GM23248 (cell line): ENCODE data around the gene DOC2B. TPM values are rescaled to one million over a fixed set of nuclear protein-coding genes. Genes with fewer than 3 reads are reported as not detected.
"Not testable (repeated sequence)": the region's sequence is repeated elsewhere in the genome, so short reads cannot be mapped to it uniquely, and the experiment has no call there.

Experiments
- DNase-seq: peaks from one replicate; pipeline ENCODE4 v3.0.0-alpha.2; 2015
- H2AFZ ChIP-seq: fragments of 200-600 bp; sonication (generic); 2 replicates; pipeline ENCODE4 v1.6.1; 2016; ENCODE audit warnings: antibody characterized with exemption
- H3F3A ChIP-seq: fragments of 200-600 bp; sonication (generic); 2 replicates; pipeline ENCODE4 v1.6.1; 2016; ENCODE audit warnings: mild to moderate bottlenecking, antibody characterized with exemption, mixed run types; ENCODE audit not compliant: insufficient read depth
- H3K27ac ChIP-seq: fragments of 200-600 bp; sonication (generic); 2 replicates; pipeline ENCODE4 v1.5.1; 2016; ENCODE audit warnings: mild to moderate bottlenecking
- H3K27me3 ChIP-seq: fragments of 200-600 bp; sonication (generic); replicated peaks from 2 replicates; pipeline ENCODE4 v1.6.1; 2016; ENCODE audit warnings: mild to moderate bottlenecking; ENCODE audit not compliant: insufficient read depth
- H3K36me3 ChIP-seq: fragments of 200-600 bp; sonication (generic); 2 replicates; pipeline ENCODE4 v1.6.1; 2016; ENCODE audit warnings: low read depth, mild to moderate bottlenecking
- H3K4me1 ChIP-seq: fragments of 200-600 bp; sonication (generic); 2 replicates; pipeline ENCODE4 v1.6.1; 2016; ENCODE audit warnings: mild to moderate bottlenecking; ENCODE audit not compliant: insufficient read depth
- H3K4me2 ChIP-seq: fragments of 200-600 bp; sonication (generic); one replicate; pipeline ENCODE4 v1.6.1; 2016; ENCODE audit warnings: mild to moderate bottlenecking; ENCODE audit not compliant: unreplicated experiment
- H3K4me3 ChIP-seq: fragments of 200-600 bp; sonication (generic); 2 replicates; pipeline ENCODE4 v1.5.1; 2016; ENCODE audit warnings: mild to moderate bottlenecking
- H3K79me2 ChIP-seq: fragments of 200-600 bp; sonication (generic); 2 replicates; pipeline ENCODE4 v1.6.1; 2016; ENCODE audit warnings: mild to moderate bottlenecking; ENCODE audit not compliant: insufficient read depth
- H3K9ac ChIP-seq: fragments of 200-600 bp; sonication (generic); 2 replicates; pipeline ENCODE4 v1.6.1; 2016; ENCODE audit warnings: mild to moderate bottlenecking
- H3K9me2 ChIP-seq: fragments of 200-600 bp; sonication (generic); 2 replicates; pipeline ENCODE4 v1.6.1; 2016; ENCODE audit warnings: mixed run types, mild to moderate bottlenecking, moderate library complexity; ENCODE audit not compliant: insufficient read depth
- H3K9me3 ChIP-seq: fragments of 200-600 bp; sonication (generic); one replicate; pipeline ENCODE4 v1.6.1; 2017; ENCODE audit warnings: low read depth
- H4K20me1 ChIP-seq: fragments of 200-600 bp; sonication (generic); 2 replicates; pipeline ENCODE4 v1.6.0; 2016; ENCODE audit not compliant: insufficient read depth
- EZH2 ChIP-seq: fragments of 200-600 bp; sonication (generic); IDR thresholded peaks from 2 replicates; pipeline ENCODE4 v1.6.1; 2018; ENCODE audit warnings: antibody characterized with exemption, mild to moderate bottlenecking; ENCODE audit not compliant: insufficient read depth, poor library complexity, severe bottlenecking
- EZH2phosphoT487 ChIP-seq: fragments of 200-600 bp; sonication (generic); IDR thresholded peaks from 2 replicates; pipeline ENCODE4 v1.6.1; 2018; ENCODE audit warnings: antibody characterized with exemption, moderate library complexity, mild to moderate bottlenecking, low read depth; ENCODE audit not compliant: insufficient read depth
- WGBS, 2 experiments: methylation state at CpG; one replicate each; pipeline ENCODE4 v1.1.6; 2015 to 2017; ENCODE audit warnings: low lambda C conversion rate in 2 of 2, low coverage in 1 of 2; ENCODE audit errors: missing lambda C conversion rate in 2 of 2; 5-methylcytosine and 5-hydroxymethylcytosine counted together
- in situ Hi-C: fragments of 300-500 bp; cut with MboI; formaldehyde crosslinking; loops from 2 replicates; pipeline ENCODE4 v1.15.0; 2020
- polyA plus RNA-seq: library from polyadenylated mRNA; unstranded; fragments of >200 nt; fragmentation: Nextera tagmentation; extraction: Ambion mirVana; gene quantifications from 2 replicates; pipeline ENCODE4 v1.2.1, GENCODE V29; 2016
- total RNA-seq: library from RNA; depleted of rRNA; stranded (reverse); fragments of >200 nt; shearing (Covaris generic); gene quantifications from 2 replicates; pipeline ENCODE4 v1.2.3, GENCODE V29; 2014

Gene DOC2B
- total and polyA plus RNA-seq, 2 experiments from 2014 or later, result 0.03 TPM; not detected in 1

GRCh38 chr17:200586-200985, 19.1 kb upstream of the DOC2B start:
- Histone ChIP-seq H4K20me1 (no peaks in the 10 kb centered on the region), H3K9me2 (no peaks in the 10 kb centered on the region), H3K9ac (no peak overlapping the region), H3K36me3 (no peaks in the 10 kb centered on the region), H3K4me1 (no peaks in the 10 kb centered on the region), H3K4me2 (no peak overlapping the region), H3K79me2 (no peaks in the 10 kb centered on the region), H3K4me3 (no peak overlapping the region), H2AFZ (no peak overlapping the region), H3K27me3 (peaks cover 43% of the 10 kb centered on the region), H3K9me3 (no peaks in the 10 kb centered on the region), H3F3A (0 out of 2 replicates have a peak, but pooled peaks cover 8% of the 10 kb centered on the region), H3K27ac (no peak overlapping the region)
- 57 to 71% methylated on average over 9 of the region's 10 CpGs for WGBS, 2 experiments
- no peak for TF ChIP-seq EZH2phosphoT487
- no peak for TF ChIP-seq EZH2
- in situ Hi-C loops, result no loop called here
- no peak for DNase-seq

DNA sequence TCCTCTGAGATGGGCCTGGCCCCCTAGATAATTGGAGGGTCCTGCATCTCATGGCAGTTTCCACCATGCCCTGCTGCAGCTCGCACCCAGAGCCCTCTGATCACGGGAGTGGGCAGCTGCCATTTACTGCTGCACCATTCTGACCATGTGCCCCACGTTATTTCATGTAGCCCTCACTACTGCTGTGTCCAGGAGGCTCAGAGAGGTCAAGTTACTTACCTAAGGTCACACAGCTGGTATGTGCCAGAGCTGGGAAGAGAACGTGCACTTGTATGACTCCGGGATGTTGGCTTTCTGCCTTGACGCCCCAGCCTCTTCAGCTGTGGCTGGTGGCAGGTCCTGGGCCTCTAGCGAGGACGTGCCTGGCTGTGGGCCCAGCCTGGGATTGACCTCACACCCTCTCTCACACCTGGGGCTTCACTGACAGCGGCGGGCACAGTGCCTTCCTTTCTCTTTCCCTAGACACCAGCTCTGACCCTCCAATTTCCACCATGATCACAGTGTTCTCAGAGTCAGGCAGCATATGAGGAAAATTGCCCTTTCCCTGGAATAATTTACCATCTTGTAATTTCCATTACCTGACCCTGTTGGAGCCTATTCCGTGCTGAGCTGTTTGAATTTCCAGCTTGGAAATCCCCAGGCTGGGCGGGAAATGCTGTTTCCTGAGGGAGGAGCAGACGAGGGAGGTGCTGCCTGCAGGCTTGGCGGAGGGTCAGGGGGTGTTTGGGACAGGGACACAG, 18.5 kb upstream of the DOC2B start:
- Histone ChIP-seq H4K20me1 (no peaks in the 10 kb centered on the region), H3K27me3 (peaks cover 48% of the 10 kb centered on the region), H3K27ac (no peak overlapping the region), H3K9me3 (no peaks in the 10 kb centered on the region), H3K36me3 (no peaks in the 10 kb centered on the region), H2AFZ (no peak overlapping the region), H3K9me2 (no peaks in the 10 kb centered on the region), H3F3A (0 out of 2 replicates have a peak, but pooled peaks cover 8% of the 10 kb centered on the region), H3K9ac (no peak overlapping the region), H3K79me2 (no peaks in the 10 kb centered on the region), H3K4me3 (no peak overlapping the region), H3K4me2 (no peak overlapping the region), H3K4me1 (no peaks in the 10 kb centered on the region)
- WGBS, 2 experiments, result 32 to 37% methylated on average over 14 of the region's 14 CpGs
- TF ChIP-seq EZH2phosphoT487 (no peak), EZH2 (no peak)
- in situ Hi-C loops, result no loop called here
- DNase-seq, result no peak

GRCh38 chr17:199191-199604, 17.7 kb upstream of the DOC2B start:
- H3K9me3 ChIP-seq, result no peaks in the 10 kb centered on the region
- peaks cover 48% of the 10 kb centered on the region for H3K27me3 ChIP-seq
- 23 to 27% methylated on average over 8 of the region's 8 CpGs for WGBS, 2 experiments
- TF ChIP-seq EZH2 (no peak), EZH2phosphoT487 (no peak)
- no peak overlapping the region for H3K27ac ChIP-seq
- no peaks in the 10 kb centered on the region for H3K4me1 ChIP-seq
- no peak overlapping the region for H3K4me3 ChIP-seq
- no peaks in the 10 kb centered on the region for H3K79me2 ChIP-seq
- no peaks in the 10 kb centered on the region for H3K36me3 ChIP-seq
- in situ Hi-C loops, result no loop called here
- no peak overlapping the region for H2AFZ ChIP-seq
- DNase-seq, result peak; percentile 34
- H3K9me2 ChIP-seq, result no peaks in the 10 kb centered on the region
- H3K4me2 ChIP-seq, result no peak overlapping the region
- 0 out of 2 replicates have a peak, but pooled peaks cover 8% of the 10 kb centered on the region for H3F3A ChIP-seq
- H4K20me1 ChIP-seq, result no peaks in the 10 kb centered on the region
- no peak overlapping the region for H3K9ac ChIP-seq

DNA sequence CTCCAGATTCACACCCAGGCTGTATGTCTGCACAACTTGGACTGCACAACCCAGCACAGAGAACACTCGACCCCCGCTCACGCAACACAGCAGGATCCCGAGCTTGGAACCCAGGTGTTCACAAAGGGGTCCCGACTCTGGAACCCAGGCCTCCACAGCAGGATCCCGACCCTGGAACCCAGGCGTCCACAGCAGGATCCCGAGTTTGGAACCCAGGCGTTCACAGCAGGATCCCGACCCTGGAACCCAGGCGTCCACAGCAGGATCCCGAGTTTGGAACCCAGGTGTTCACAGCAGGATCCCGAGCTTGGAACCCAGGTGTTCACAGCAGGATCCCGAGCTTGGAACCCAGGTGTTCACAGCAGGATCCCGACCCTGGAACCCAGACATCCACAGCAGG, 16.8 kb upstream of the DOC2B start:
- H4K20me1 ChIP-seq, H3K9me3 ChIP-seq, H3K27ac ChIP-seq, H2AFZ ChIP-seq, in situ Hi-C loops, DNase-seq, H3K79me2 ChIP-seq, H3F3A ChIP-seq, H3K4me2 ChIP-seq, H3K4me1 ChIP-seq, H3K4me3 ChIP-seq, H3K9ac ChIP-seq, H3K9me2 ChIP-seq, H3K36me3 ChIP-seq: not testable (repeated sequence)
- 75 to 80% methylated on average over 15 of the region's 15 CpGs for WGBS, 2 experiments
- H3K27me3 ChIP-seq, result peaks cover 41% of the 10 kb centered on the region
